22Rv1 (cell line): Measurements from ENCODE around the gene FBXO8.

Experiments used
- H3K27ac ChIP-seq: fragments of 450-650 bp; 2 replicates; pipeline ENCODE4 v1.5.1; 2017
- CTCF ChIP-seq: fragments of 450-650 bp; IDR thresholded peaks from 2 replicates; pipeline ENCODE4 v1.5.1; 2017; ENCODE audit warnings: mild to moderate bottlenecking
- ZFX ChIP-seq: fragments of 450-650 bp; IDR thresholded peaks from 2 replicates; pipeline ENCODE4 v1.6.1; 2017; ENCODE audit warnings: antibody characterized with exemption, borderline replicate concordance

FBXO8 gene

DNA sequence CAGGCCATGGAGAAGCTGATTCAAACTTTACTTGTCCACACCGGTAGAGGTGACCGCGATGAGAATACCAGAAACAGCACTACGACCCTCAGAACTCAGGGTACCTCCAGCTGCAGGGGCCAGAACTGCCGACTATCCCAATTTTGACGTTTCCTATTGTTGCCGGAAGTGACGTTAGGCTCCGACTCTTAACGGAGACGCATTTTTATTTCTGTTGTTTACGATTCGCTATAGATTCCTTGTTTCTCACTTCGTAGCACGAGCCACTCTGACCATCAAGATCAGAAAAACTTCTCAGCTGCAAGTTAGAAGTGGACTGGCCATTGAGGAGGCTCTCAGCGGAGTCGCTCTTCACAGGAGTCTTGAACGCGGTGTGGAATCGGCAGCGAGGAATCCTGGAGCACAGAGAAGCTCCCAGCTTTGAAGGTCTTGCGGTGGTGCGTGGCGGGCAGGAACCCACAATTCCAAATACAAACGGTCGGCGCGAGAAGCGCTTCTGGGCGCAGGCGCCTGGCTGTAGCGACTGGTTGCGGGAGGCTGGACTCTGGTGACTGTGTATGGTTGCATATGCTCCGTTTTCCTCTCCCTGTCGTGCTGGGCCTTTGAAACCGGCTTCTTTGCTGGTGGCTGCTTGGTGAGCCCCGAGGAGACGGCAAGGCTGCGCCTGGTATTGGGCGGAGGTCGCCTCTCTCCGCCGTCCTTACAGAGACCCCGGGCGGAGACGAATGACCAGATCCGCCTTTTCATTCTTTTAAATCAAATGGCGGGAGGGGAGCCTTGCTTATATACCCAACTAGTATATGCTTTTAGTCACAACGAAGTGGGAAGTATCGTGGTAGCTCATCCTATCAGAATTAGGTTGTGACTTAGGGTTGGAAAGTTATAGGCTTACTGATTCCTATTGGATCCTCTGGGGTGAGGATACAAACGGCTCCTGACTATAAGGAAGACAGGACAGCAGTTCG, at the start of gene FBXO8, which contains the start of gene CEP44:
FBXO8 (minus strand) TSS at position 161 of the 965 bp plus-strand sequence. CDS start 20,575 bp downstream, outside the sequence.
CEP44 (plus strand) TSS at position 405 of the 965 bp plus-strand sequence. CDS start 15,211 bp downstream, outside the sequence.
- H3K27ac ChIP-seq = peak within 1 kb of the TSS; percentile 86
- TF ChIP-seq ZFX (no peak), CTCF (no peak)

DNA sequence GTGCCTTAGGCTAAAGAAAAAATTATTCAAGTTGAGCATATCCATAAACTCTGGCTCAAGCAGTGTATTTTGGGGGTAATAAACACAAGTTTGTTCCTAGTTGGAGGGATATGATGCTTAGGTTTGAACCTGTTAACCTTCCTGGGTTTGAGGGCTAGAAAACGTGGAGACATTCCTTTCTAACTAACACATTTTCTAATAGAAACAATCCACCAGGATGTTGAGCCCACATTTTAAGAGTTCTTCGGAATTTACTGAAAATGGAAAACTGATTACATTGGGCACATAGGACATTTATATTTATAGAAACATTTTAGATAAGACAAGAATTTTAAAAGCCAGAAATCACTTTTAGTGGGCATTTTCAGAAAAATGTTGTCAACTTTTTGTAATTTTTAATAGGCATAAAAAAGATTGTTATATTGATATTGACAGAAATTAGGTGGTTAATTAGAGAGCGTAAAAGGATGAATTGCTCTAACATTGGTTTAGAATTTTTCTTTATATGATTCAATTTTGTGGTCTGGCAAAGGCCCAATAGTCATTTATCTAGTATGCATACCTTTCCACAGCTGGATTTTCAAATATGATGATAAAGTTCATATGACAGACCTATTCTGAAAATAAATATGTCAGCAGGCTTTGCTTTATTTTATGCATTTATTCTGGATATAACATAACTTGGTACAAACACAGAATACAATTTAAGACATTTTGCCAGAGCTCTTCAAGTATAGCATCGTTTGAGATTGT, 49.5 kb upstream of the FBXO8 start:
- H3K27ac ChIP-seq = no peak overlapping the region
- TF ChIP-seq CTCF (no peak), ZFX (no peak)

DNA sequence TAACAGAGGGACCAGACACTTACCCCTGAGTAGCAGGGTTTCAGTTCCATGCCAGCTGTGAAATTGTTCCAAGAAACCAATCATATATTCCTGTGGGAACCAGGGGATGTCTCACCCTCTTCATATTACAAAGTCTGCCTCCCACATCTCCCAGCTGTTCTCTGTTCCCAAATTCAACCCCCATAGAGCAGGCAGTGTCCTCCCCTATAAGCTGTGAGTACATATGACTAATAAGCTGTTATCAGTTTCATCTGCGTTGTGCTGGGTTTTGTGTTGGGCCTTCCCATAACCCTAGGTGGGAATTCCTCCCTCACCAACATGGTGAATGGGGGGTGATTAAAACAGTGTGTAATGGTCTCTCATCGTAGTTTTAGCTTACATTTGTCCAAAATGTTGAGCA, 41.3 kb upstream of the FBXO8 start:
- H3K27ac ChIP-seq = no peak overlapping the region
- TF ChIP-seq ZFX (no peak), CTCF (no peak)

DNA sequence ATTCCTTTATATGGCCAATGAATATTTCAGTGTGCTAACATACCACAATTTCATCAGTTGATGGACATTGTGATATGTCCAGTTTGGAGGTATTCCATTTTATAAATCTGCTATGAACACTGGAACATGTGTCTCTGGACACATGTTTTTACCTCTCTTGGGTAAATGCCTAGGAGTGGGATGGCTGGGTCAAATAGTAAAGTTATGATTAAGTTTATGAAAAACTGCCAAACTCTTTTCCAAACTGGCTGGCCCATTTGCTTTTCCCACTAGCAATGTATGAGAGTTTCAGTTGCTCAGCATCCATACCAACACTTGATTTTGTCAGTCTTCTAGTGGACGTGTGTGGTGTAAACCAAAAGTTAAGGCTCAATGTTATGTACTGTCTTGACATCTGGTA, 40.8 kb upstream of the FBXO8 start:
- no peak for TF ChIP-seq ZFX
- no peak overlapping the region for H3K27ac ChIP-seq

DNA sequence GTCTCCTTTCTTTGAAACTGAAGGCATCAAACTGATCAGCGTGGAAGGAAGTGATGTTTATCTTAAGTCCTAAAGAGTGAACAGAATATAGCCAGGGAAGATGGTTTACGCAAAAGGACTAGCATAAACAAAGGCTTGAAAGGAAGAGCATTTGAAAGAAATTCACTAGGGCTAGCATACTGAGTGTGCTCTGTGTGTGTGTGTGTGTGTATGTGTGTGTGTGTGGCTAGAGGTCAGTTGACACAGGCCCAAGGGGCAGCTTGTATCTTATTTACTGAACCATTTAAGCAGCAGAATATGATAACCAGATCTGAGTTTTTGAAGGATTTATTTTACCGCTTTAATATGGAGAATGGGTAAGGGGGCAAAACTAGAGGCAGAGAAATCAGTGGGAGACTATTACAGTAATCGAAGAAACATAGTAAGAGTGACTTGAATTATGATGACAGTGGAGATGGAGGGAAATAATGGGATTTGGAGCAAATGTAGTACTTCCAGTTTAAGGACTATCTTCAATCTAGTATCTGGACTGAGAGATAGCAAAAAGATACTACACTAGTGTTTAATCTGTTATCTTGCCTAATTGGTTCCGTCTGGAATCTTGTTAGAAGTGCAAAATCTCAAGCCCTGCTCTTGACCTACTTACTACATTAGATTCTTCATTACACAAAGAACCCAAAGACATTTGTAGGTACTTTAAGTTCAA, 37.2 kb upstream of the FBXO8 start:
- no peak overlapping the region for H3K27ac ChIP-seq
- TF ChIP-seq ZFX (no peak), CTCF (no peak)

- H3K27ac ChIP-seq = peak overlapping the region; percentile 26; the same call in 1 of the 2 replicates
- no peak for TF ChIP-seq ZFX
- peak; percentile 71 for TF ChIP-seq CTCF
These were observed 35.6 kb upstream of the FBXO8 start for GRCh38 chr4:174318829-174319764.
